HG03442 (cell line): ENCODE data around the gene C12orf56.
A peak's percentile ranks its signal among the peaks of the same experiment; 100 is the strongest.
"Not testable (repeated sequence)": the region's sequence is repeated elsewhere in the genome, so short reads cannot be mapped to it uniquely, and the experiment has no call there.

Experiments used
- ATAC-seq: cut with Tn5 transposase; IDR thresholded peaks from one replicate; pipeline ENCODE4 v1.9.1; 2021; ENCODE audit warnings: mild to moderate bottlenecking, moderate library complexity; ENCODE audit not compliant: unreplicated experiment

The C12orf56 gene

DNA sequence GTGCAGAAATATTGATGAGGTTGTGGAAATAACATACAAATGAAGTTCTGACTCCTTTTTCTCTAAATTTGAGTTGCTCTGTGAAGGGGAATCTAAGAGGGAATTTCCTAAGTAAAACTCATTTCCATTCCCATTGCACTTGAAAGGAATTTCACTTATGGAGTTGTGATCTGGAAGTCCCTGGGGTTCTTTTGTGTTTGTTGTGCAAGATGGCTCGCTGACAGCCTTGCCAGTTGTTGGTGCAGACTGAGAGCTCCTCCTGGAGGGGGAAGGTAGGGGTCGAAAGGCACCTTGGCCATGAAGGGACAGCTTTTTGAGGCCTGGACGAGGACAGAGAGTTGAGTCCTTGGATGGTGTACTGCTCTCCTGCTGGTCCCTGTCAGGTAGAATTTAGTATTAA lies 72.0 kb downstream of the C12orf56 start:
- no peak for ATAC-seq

DNA sequence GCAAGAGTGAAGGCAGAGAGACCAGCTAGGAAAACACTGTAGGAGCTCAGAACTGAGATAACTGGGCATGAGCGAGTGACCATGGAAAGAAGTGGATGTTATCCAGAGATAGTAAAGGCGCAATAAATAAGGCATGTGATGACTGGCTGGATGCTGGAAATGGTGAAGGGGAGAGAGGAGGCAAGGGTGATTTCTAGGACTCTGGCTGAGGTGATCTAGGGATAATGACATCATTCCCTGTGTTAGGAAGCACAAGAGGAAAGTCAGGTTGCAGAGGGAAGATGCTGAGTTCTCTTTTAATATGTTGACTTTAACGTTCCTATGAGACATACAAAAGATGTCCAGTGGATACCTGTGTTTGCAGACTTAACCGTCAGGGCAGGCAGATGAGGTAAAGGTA lies 78.7 kb downstream of the C12orf56 start:
- no peak for ATAC-seq

DNA sequence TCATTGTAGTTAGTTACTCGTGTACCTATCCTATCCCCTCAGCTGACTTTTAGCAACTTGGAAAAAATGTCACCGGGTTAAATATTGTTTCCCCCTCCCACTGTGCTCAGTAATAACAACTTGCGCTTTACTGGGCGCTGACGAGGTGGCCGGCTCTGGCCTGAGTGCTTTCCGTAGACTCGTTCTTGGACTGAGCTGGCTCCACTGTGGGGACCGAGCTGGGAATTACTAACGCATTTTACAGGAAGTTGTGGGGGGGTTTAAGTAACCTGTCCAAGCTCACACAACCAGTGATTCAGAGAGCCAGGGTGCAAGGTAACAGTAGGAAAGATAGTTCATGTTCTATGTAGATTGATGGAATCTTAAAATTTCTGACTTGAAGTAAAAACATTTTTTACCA lies 86.0 kb downstream of the C12orf56 start:
- no peak for ATAC-seq

- ATAC-seq, result no peak
Observed at GRCh38 chr12:64299628-64300027, 90.9 kb downstream of the C12orf56 start.

GRCh38 chr12:64296301-64296700 lies 94.3 kb downstream of the C12orf56 start:
- no peak for ATAC-seq

DNA sequence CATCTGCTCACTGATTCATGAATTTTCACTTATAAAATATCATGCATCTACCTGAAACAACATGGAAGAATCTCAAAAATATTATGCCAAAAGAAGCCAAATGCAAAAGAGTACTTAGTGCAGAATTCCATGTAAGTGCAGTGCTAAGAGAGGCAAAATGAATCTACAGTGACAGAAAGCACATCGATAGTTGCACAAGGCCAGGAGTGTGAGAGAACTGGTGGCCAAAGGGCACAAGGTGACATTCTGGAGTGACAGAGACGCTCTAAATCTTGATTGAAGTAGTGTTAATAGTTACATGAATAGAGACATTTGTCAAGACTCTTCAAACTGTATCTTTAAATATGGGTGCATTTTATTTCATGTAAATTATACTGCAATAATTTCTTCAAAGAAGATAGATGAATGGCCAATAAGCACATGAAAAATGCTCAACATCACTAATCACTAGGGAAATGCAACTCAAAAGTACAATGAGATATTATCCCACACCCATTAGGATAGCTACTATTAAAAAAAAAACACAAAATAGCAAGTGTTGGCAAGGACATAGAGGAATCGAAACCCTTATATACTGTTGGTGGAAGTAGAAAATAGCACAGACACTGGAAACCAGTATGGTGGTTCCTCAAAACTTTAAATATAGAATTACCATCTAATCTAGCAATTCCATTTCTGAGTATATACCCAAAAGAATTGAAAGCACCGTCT lies 96.7 kb downstream of the C12orf56 start:
- peak; percentile 30 for ATAC-seq

DNA sequence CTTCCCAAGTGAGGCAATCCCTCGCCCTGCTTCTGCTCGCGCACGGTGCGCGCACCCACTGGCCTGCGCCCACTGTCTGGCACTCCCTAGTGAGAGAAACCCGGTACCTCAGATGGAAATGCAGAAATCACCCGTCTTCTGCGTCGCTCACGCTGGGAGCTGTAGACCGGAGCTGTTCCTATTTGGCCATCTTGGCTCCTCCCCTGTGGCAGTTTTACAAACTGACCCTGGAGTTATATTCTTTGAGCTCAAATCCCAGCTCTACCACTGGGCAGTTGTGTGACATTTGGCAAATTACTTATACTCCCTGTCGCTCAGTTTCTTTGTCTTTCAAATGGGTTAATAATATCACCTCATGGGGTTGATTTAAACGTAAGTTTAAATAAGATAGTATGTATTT lies 97.4 kb downstream of the C12orf56 start:
- not testable (repeated sequence) for ATAC-seq

- no peak for ATAC-seq
Observed at GRCh38 chr12:64286521-64286920, 104.0 kb downstream of the C12orf56 start.

DNA sequence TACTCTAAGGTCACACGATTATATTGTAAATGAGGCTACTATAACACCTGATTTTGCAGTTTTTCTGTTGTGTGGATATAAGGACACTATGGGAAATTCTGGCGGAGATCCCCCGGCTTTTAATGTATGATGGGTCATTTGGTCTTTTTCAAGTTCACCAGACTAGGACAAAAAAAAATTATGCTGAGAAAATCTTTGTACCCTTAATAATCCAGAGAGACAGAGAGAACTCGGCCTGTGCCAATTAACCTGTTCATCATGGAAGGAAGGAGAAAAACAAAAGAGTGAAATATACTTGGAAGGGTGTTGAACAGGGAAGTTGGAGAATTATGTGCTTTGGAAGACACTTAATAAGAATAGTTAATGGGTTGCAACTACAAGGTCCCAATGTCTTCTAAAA lies 106.3 kb downstream of the C12orf56 start:
- no peak for ATAC-seq

DNA sequence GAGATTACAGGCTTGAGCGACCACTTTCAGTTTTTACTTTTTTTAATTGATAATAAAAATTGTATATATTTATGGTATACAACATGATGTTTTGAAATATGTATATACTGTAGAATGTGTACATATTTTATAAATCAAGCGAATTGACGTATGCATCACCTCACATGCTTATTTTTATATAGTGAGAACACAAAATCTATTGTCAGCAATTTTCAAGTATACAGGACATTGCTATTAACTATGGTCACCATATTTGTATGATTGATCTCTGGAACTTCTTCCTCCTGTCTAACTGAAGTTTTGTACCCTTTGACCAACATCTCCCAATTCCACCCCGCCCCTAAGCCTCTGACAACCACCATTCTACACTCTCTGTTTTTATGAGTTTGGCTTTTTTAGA lies 112.1 kb downstream of the C12orf56 start:
- ATAC-seq, result no peak

- peak; percentile 75 for ATAC-seq
Observed at GRCh38 chr12:64273527-64274403, 116.8 kb downstream of the C12orf56 start.

DNA sequence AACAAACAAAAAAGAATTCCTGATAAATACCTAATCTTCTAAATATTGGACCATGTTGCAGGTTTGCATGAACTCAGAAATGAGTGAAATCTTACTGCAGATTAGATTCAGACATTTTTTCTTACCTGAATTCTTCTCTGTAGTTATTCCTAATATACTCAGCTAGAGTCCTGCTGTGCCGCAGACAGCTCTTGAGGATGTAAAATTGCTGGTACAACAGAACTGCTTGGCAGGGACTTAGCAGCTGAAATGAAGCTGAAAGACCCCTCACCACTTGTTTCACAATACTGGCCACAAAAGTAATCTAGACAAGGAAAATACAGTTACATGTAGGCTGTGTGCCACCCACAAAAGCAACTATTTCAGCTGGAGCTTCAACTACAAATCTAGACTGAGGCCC lies 120.1 kb downstream of the C12orf56 start:
- ATAC-seq, result no peak

GRCh38 chr12:64269161-64269560 lies 121.4 kb downstream of the C12orf56 start:
- ATAC-seq, result no peak

GRCh38 chr12:64268409-64268808 lies 122.1 kb downstream of the C12orf56 start:
- ATAC-seq, result no peak

DNA sequence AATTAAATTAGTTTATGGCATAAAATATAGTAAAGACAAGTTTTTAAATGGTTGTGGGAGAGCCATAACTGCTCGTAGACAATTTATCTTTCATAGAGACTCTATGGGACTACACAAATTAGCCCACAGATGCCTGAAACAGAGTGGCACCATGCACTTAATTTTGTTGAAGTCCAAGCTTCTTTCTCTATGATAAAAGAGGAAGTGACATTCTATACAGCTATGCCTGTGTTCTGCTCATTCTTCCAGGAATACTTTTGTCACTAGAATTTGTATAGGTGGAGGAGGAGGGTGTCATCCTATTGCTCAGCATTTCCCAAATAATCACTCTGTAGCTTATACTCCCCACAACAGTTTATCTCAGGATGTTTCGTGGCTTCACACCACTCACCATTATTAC lies 124.7 kb downstream of the C12orf56 start:
- no peak for ATAC-seq

DNA sequence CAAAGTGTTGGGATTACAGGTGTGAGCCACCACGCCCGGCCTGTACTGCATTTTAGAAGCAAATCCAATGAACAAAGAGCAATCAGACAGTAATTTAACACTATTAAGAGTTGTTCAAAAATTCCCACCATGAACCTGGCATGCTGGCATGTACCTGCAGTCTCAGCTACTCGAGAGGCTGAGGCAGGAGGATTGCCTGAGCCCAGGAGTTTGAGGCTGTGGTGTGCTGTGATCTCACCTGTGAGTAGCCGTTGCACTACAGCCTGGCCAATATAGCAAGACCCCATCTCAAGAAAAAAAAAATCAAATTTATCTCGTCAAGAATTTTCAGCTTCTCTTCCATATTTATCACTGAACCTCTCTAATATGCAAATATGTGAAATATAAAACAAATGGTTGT lies 128.7 kb downstream of the C12orf56 start:
- no peak for ATAC-seq

DNA sequence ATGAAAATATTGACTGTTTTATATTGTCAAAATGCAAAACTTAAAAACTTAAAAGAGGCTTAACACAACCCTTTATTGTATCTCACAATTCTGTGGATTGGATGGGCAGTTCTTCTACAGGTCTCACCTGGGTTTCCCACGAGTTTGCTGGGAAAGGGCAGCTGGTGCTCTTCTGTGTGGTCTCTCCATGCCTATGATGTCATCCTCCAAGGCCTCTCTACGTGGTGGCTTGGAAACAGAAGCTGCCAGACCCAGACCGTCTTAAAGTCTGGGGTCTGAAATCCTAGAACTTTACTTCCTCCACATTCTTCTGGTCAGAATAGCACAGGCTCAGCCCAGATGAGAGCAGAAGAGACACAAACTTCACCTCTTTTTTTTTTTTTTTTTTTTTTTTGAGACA lies 132.0 kb downstream of the C12orf56 start:
- no peak for ATAC-seq

DNA sequence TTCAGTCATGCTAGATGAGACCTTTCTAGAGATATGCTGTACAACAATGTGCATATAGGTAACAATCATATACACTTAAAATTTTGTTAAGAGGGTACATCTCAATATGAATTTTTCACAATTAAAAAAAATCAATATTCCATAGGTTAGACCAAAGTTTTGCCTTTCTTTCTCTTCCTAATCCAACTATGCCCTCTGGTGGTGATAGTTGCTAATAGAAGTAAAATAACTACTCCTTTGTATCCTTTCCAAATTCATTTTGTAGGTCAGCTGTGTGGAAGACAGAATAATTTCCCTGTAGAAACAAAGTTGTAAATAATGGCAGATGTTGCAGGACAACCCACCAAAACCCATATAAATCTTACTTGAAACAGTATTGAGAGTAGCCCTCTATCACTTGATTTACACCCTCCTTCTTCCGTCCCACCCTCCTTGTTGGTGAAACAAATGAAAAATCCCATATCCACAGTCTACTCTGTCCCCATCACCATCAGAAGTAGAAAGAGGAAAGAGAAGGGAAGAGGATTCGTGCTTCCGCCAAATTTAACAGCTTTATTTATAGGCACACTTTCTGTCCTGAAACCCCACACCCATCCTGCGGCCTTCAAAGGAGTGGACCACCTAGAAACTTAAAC lies 134.3 kb downstream of the C12orf56 start:
- peak; percentile 42 for ATAC-seq

GRCh38 chr12:64255249-64255648 lies 135.3 kb downstream of the C12orf56 start:
- ATAC-seq, result no peak

GRCh38 chr12:64253356-64253755 lies 137.2 kb downstream of the C12orf56 start:
- ATAC-seq, result no peak

DNA sequence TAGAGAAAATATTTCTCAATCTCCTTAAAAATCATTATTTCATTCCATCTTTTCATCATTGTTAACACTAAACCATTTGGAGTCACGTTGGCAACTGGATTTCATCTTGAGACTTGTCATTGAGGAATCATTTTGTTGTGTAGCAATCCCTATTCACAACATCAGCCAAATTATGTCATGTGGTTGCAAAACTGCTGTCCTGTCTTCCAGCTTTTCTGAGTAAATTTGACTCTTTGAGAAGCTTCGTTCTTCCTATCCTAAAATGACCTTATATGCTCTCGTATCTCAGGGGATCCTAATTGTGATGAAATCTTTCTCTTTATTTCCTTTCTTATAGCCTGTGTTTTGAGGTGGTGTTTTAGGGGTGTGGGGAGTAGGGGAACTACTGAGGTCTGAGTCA lies 137.9 kb downstream of the C12orf56 start:
- ATAC-seq, result no peak

GRCh38 chr12:64243809-64244208 lies 146.7 kb downstream of the C12orf56 start:
- no peak for ATAC-seq
